CD14-positive monocyte (primary cell): ENCODE results near the gene GPS2. TPM values are rescaled to one million over a fixed set of nuclear protein-coding genes. Genes with fewer than 3 reads are reported as not detected.
"Not testable (repeated sequence)": the region's sequence is repeated elsewhere in the genome, so short reads cannot be mapped to it uniquely, and the experiment has no call there.

Experiments used
- DNase-seq, 3 donors: peaks; one replicate each; pipeline ENCODE4 v3.0.0-alpha.2; 2011 to 2022
- H2AFZ ChIP-seq: 2 replicates; pipeline ENCODE4 v1.6.0; 2012; ENCODE audit warnings: mild to moderate bottlenecking, low read depth, low read length, inconsistent platforms; ENCODE audit not compliant: insufficient read depth, poor library complexity, severe bottlenecking
- H3K27ac ChIP-seq, 2 donors: 1 replicate in 1 of 2; 2 replicates in 1 of 2; pipeline ENCODE4 v1.5.1; 2012 to 2013; ENCODE audit warnings: low read length in 2 of 2, control low read depth in 1 of 2, inconsistent platforms in 1 of 2, low read depth in 1 of 2, mild to moderate bottlenecking in 1 of 2
- H3K27me3 ChIP-seq, 2 donors: one replicate each; pipeline versions ENCODE4 v1.6.0 to v1.6.1; 2011 to 2013; ENCODE audit warnings: low read length in 2 of 2; ENCODE audit not compliant: control insufficient read depth in 2 of 2, insufficient read depth in 2 of 2
- H3K36me3 ChIP-seq, 2 donors: replicated peaks in 1 of 2; 1 replicate in 1 of 2; 2 replicates in 1 of 2; pipeline versions ENCODE4 v1.5.1 to v1.6.1; 2012 to 2013; ENCODE audit warnings: low read length in 2 of 2, control low read depth in 1 of 2, inconsistent platforms in 1 of 2, mild to moderate bottlenecking in 1 of 2; ENCODE audit not compliant: insufficient read depth in 2 of 2, control insufficient read depth in 1 of 2
- H3K4me1 ChIP-seq, 2 donors: 1 replicate in 1 of 2; 2 replicates in 1 of 2; pipeline versions ENCODE4 v1.5.1 to v1.6.1; 2012 to 2013; ENCODE audit warnings: low read length in 2 of 2, control low read depth in 1 of 2, inconsistent platforms in 1 of 2, mild to moderate bottlenecking in 1 of 2, moderate library complexity in 1 of 2; ENCODE audit not compliant: insufficient read depth in 2 of 2, control insufficient read depth in 1 of 2
- H3K4me2 ChIP-seq: replicated peaks from 2 replicates; pipeline ENCODE3; 2012; ENCODE audit warnings: low read length, moderate library complexity, mild to moderate bottlenecking; ENCODE audit not compliant: poor library complexity, severe bottlenecking; ENCODE audit errors: extremely low read depth
- H3K4me3 ChIP-seq, 3 experiments: fragments of 200-600 bp in 1 of 3; sonication (generic) in 1 of 3; replicated peaks in 1 of 3; 1 replicate in 2 of 3; 2 replicates in 1 of 3; pipeline ENCODE4 v1.5.1; 2011 to 2013; ENCODE audit warnings: low read length in 3 of 3, mild to moderate bottlenecking in 3 of 3, control low read depth in 2 of 3, low read depth in 2 of 3, inconsistent platforms in 1 of 3, moderate library complexity in 1 of 3
- H3K79me2 ChIP-seq: 2 replicates; pipeline ENCODE4 v1.6.0; 2012; ENCODE audit warnings: mild to moderate bottlenecking, control low read depth, inconsistent platforms, low read length, moderate library complexity; ENCODE audit not compliant: insufficient read depth
- H3K9ac ChIP-seq: 2 replicates; pipeline ENCODE4 v1.6.0; 2017; ENCODE audit warnings: low read length, mild to moderate bottlenecking; ENCODE audit not compliant: insufficient read depth, poor library complexity, severe bottlenecking
- H3K9me3 ChIP-seq, 2 donors: replicated peaks in 1 of 2; 1 replicate in 1 of 2; 2 replicates in 1 of 2; pipeline versions ENCODE4 v1.5.1 to v1.6.1; 2012 to 2013; ENCODE audit warnings: low read length in 2 of 2, control low read depth in 1 of 2; ENCODE audit not compliant: control insufficient read depth in 1 of 2, insufficient read depth in 1 of 2
- H4K20me1 ChIP-seq: 2 replicates; pipeline ENCODE4 v1.6.0; 2012; ENCODE audit warnings: mild to moderate bottlenecking, low read length, control low read depth, moderate library complexity; ENCODE audit not compliant: insufficient read depth
- H3K27ac Mint-ChIP-seq, 7 donors: one replicate each; pipeline ENCODE4 v1.8.0; 2020; ENCODE audit warnings: mild to moderate bottlenecking in 7 of 7, mixed read lengths in 7 of 7, moderate library complexity in 6 of 7, inconsistent platforms in 2 of 7
- H3K27me3 Mint-ChIP-seq, 3 donors: one replicate each; pipeline ENCODE4 v1.8.0; 2021 to 2022; ENCODE audit warnings: low read depth in 3 of 3, mild to moderate bottlenecking in 3 of 3, mixed read lengths in 3 of 3, moderate library complexity in 3 of 3, inconsistent platforms in 1 of 3
- H3K36me3 Mint-ChIP-seq, 2 donors: one replicate each; pipeline ENCODE4 v1.8.0; 2020; ENCODE audit warnings: mixed read lengths in 2 of 2, inconsistent platforms in 1 of 2, mild to moderate bottlenecking in 1 of 2
- H3K4me1 Mint-ChIP-seq: one replicate; pipeline ENCODE4 v1.8.0; 2020; ENCODE audit warnings: mild to moderate bottlenecking, mixed read lengths
- H3K4me3 Mint-ChIP-seq, 2 donors: one replicate each; pipeline ENCODE4 v1.8.0; 2020; ENCODE audit warnings: mild to moderate bottlenecking in 2 of 2, mixed read lengths in 2 of 2, moderate library complexity in 1 of 2
- H3K9me3 Mint-ChIP-seq, 7 donors: one replicate each; pipeline ENCODE4 v1.8.0; 2020 to 2022; ENCODE audit warnings: mixed read lengths in 7 of 7, mild to moderate bottlenecking in 6 of 7, moderate library complexity in 6 of 7, inconsistent platforms in 2 of 7
- CTCF ChIP-seq: fragments of 200-600 bp; IDR thresholded peaks from one replicate; pipeline ENCODE4 v1.8.0; 2022; ENCODE audit warnings: antibody characterized with exemption, mild to moderate bottlenecking
- WGBS: methylation state at CpG from one replicate; pipeline ENCODE4 v1.1.5; 2013; ENCODE audit warnings: missing lambda C conversion rate; ENCODE audit not compliant: insufficient coverage; 5-methylcytosine and 5-hydroxymethylcytosine counted together
- intact Hi-C, 2 donors: fragments of 100-400 bp; cut with micrococcal nuclease; formaldehyde crosslinking; loops; one replicate each; pipeline versions ENCODE4 v1.15.0 to v1.15.1; 2023
- polyA plus RNA-seq, 3 donors: library from polyadenylated mRNA; depleted of rRNA in 1 of 3; unstranded in 2 of 3; stranded (reverse) in 1 of 3; fragments of 300-500 nt in 2 of 3; fragments of >200 nt in 1 of 3; fragmentation: Illumina TruSeq in 2 of 3; gene quantifications; 1 replicate in 2 of 3; 2 replicates in 1 of 3; pipeline ENCODE4 v1.2.3, GENCODE V29; 2012 to 2021

The GPS2 gene
- polyA plus RNA-seq, 3 donors, result 53.5 to 162 (median 59.6) TPM

- Mint-ChIP-seq H3K4me1 (peaks cover 19% of the 10 kb centered on the region), H3K27ac (peak overlapping the region in 1 of 7 donors; percentile 53), H3K4me3 (no peak overlapping the region), H3K36me3 (peaks cover 46 to 76% of the 10 kb centered on the region in 2 donors), H3K9me3 (no peaks in the 10 kb centered on the region), H3K27me3 (peaks cover 0 to 4% (median 0%) of the 10 kb centered on the region in 3 donors)
- Histone ChIP-seq H3K9me3 (no peaks in the 10 kb centered on the region), H2AFZ (no peak overlapping the region), H3K79me2 (peaks cover 21% of the 10 kb centered on the region), H4K20me1 (peaks cover 8% of the 10 kb centered on the region), H3K27me3 (no peaks in the 10 kb centered on the region), H3K4me1 (peaks cover 10 to 18% of the 10 kb centered on the region in 2 donors), H3K4me2 (no peak overlapping the region), H3K4me3 (no peak overlapping the region), H3K27ac (no peak overlapping the region), H3K9ac (no peak overlapping the region), H3K36me3 (peaks cover 38 to 63% of the 10 kb centered on the region in 2 donors)
- intact Hi-C loops, result loop anchor here in 1 of 2 donors (5.0 kb wide), 1 partner anchor 60 kb away; the partner anchor contains the start of gene SLC2A4
- TF ChIP-seq CTCF, result no peak
- no peak for DNase-seq
- WGBS, result 98% methylated on average over 10 of the region's 13 CpGs
Measured at GRCh38 chr17:7341842-7342241, 26.7 kb upstream of the GPS2 start.

GRCh38 chr17:7340179-7340578, 25.0 kb upstream of the GPS2 start:
- H3K27me3 Mint-ChIP-seq, result peaks cover 0 to 6% (median 0%) of the 10 kb centered on the region in 3 donors
- H3K27ac ChIP-seq, result peak overlapping the region in 1 of 2 donors; percentile 41
- no CpG with 5 or more reads among the region's 2 CpGs for WGBS
- H3K4me3 ChIP-seq, result no peak overlapping the region
- H3K4me3 Mint-ChIP-seq, result no peak overlapping the region
- peaks cover 24 to 34% of the 10 kb centered on the region in 2 donors for H3K4me1 ChIP-seq
- H3K36me3 Mint-ChIP-seq, result peaks cover 42 to 64% of the 10 kb centered on the region in 2 donors
- intact Hi-C loops, result loop anchor here in 1 of 2 donors (5.0 kb wide), 1 partner anchor 58 kb away; the partner anchor contains the start of gene SLC2A4
- H3K9me3 Mint-ChIP-seq, result no peaks in the 10 kb centered on the region
- no peak overlapping the region for H3K9ac ChIP-seq
- no peak overlapping the region for H2AFZ ChIP-seq
- H3K27me3 ChIP-seq, result no peaks in the 10 kb centered on the region
- peak overlapping the region in 4 of 7 donors; percentile 35 to 61 (median 52) for H3K27ac Mint-ChIP-seq
- peaks cover 27% of the 10 kb centered on the region for H3K79me2 ChIP-seq
- no peak for DNase-seq
- H4K20me1 ChIP-seq, result no peaks in the 10 kb centered on the region
- H3K4me1 Mint-ChIP-seq, result peaks cover 35% of the 10 kb centered on the region
- no peak overlapping the region for H3K4me2 ChIP-seq
- H3K36me3 ChIP-seq, result peaks cover 29 to 50% of the 10 kb centered on the region in 2 donors
- H3K9me3 ChIP-seq, result no peaks in the 10 kb centered on the region
- no peak for TF ChIP-seq CTCF

- H3K9me3 Mint-ChIP-seq, H3K27ac ChIP-seq, DNase-seq, H3K9me3 ChIP-seq, intact Hi-C loops, H3K27me3 ChIP-seq, H3K27me3 Mint-ChIP-seq, H3K9ac ChIP-seq, H4K20me1 ChIP-seq: not testable (repeated sequence)
- H3K4me3 Mint-ChIP-seq, result peak overlapping the region; percentile 78 to 90
- H3K27ac Mint-ChIP-seq, result peak overlapping the region in 4 of 7 donors; percentile 30 to 79 (median 45)
- peak overlapping the region; percentile 88 for H3K4me2 ChIP-seq
- H3K4me3 ChIP-seq, result peak overlapping the region in 1 of 3 experiments; percentile 79
- peaks cover 42% of the 10 kb centered on the region for H3K4me1 Mint-ChIP-seq
- peaks cover 26 to 36% of the 10 kb centered on the region in 2 donors for H3K4me1 ChIP-seq
- peak overlapping the region; percentile 89 for H2AFZ ChIP-seq
- peaks cover 27% of the 10 kb centered on the region for H3K79me2 ChIP-seq
- whole genome bisulfite sequencing, result 35% methylated on average over 7 of the region's 7 CpGs
- H3K36me3 Mint-ChIP-seq, result peaks cover 21 to 38% of the 10 kb centered on the region in 2 donors
- H3K36me3 ChIP-seq, result peaks cover 10 to 25% of the 10 kb centered on the region in 2 donors
Measured at GRCh38 chr17:7337600-7337999, 22.4 kb upstream of the GPS2 start.
